ENCODE measurements around the gene NUMA1. TPM values are rescaled to one million over a fixed set of nuclear protein-coding genes. Genes with fewer than 3 reads are reported as not detected.

NUMA1 gene
- total and polyA plus RNA-seq, 9 of the 15 experiments (the other 6 are each of a cell fraction or from before 2014, with no cell fraction given) = 4.1 to 104 (median 51.2) TPM

- Histone ChIP-seq H3K27me3 (ENCODE audit: control insufficient read depth in 2 of 2, insufficient read depth in 2 of 2, low read length in 2 of 2) (no peaks in the 10 kb centered on the region), H3K27ac (ENCODE audit: extremely low read depth, low read depth, low read length) (peak overlapping the region; percentile 86), H3K9ac (ENCODE audit: insufficient read depth in 1 of 2, low read depth in 2 of 2, low read length in 2 of 2) (peak overlapping the region; percentile 82 to 94), H3K36me3 (ENCODE audit: control insufficient read depth, insufficient read depth, low read length) (peaks cover 15% of the 10 kb centered on the region; the same call in 2 of the 3 replicates), H2AFZ (ENCODE audit: low read depth, low read length) (peak overlapping the region; percentile 83), H3K4me2 (ENCODE audit: insufficient read depth, low read length) (peak overlapping the region; percentile 92), H3K9me3 (replicated peaks; ENCODE audit: control insufficient read depth, insufficient read depth, low read depth, low read length) (no peaks in the 10 kb centered on the region), H3K9me1 (ENCODE audit: control insufficient read depth, insufficient read depth, low read length) (no peaks in the 10 kb centered on the region), H3K4me3 (peak overlapping the region; percentile 70), H3K4me1 (replicated peaks in 1 of 2; ENCODE audit: control insufficient read depth in 2 of 2, insufficient read depth in 2 of 2, low read length in 2 of 2) (peaks cover 6 to 20% of the 10 kb centered on the region in 2 experiments; a peak in 3 of 5 replicates), H4K20me1 (replicated peaks; ENCODE audit: control insufficient read depth, insufficient read depth, low read length) (0 out of 2 replicates have a peak, but pooled peaks cover 6% of the 10 kb centered on the region), H3K79me2 (ENCODE audit: control insufficient read depth, insufficient read depth, low read length) (peaks cover 51% of the 10 kb centered on the region)
- BruUV-seq (replicated peaks) = no TSS peak
- ChIA-PET POLR2A (interaction anchor here (0.6 to 2.9 kb wide), 3 partner anchors 20 to 74 kb away, joined by 4 to 10 read pairs (median 4); no protein-coding TSS in a partner anchor), CTCF (ENCODE audit: low intra/inter-chr PET ratio) (no interaction called here)
- ATAC-seq = peak; percentile 53
- 1% methylated on average over 15 of the region's 16 CpGs for WGBS (ENCODE audit: insufficient coverage, low coverage, missing lambda C conversion rate)
- intact Hi-C loops (cut with micrococcal nuclease) (loop anchor here (1.0 to 2.0 kb wide), 3 partner anchors 23 to 39 kb away; partner anchors contain the start of genes ANAPC15 and LAMTOR1), in situ Hi-C loops (cut with MboI) (no loop called here)
- peak in 3 of 4 experiments; percentile 36 to 76 (median 74) for DNase-seq (ENCODE audit: extremely low read depth in 1 of 4, low spot score in 3 of 4)
- FAIRE-seq = no peak
- TF ChIP-seq MAFG (tag; conservative IDR thresholded peaks at IDR 0.05) (peak; percentile 88), TEAD2 (tag; IDR thresholded peaks at IDR 0.05) (no peak), PRPF4 (IDR thresholded peaks at IDR 0.05; ENCODE audit: insufficient read depth, low read depth, low read length, poor library complexity, severe bottlenecking) (no peak), MAFK (IDR thresholded peaks at IDR 0.05; ENCODE audit: low read length) (peak; percentile 81), TAF9B (IDR thresholded peaks at IDR 0.05; ENCODE audit: partially characterized antibody) (no peak), SMARCA5 (IDR thresholded peaks at IDR 0.05) (no peak), ZNF175 (CRISPR knock-in tag; IDR thresholded peaks at IDR 0.05; ENCODE audit: low read depth) (no peak), GATA2 (CRISPR knock-in tag; IDR thresholded peaks at IDR 0.05) (0 out of 2 replicates have a peak, but pooled peaks have one; percentile 16), HCFC1 (IDR thresholded peaks at IDR 0.05; ENCODE audit: low read depth, low read length) (no peak), ZNF316 (IDR thresholded peaks at IDR 0.05) (peak; percentile 97), POLR2A (conservative IDR thresholded peaks at IDR 0.05) (no peak), NBN (IDR thresholded peaks at IDR 0.05; ENCODE audit: low read depth) (no peak), POLR2B (IDR thresholded peaks at IDR 0.05; ENCODE audit: low read depth, partially characterized antibody) (no peak), HLTF (IDR thresholded peaks at IDR 0.05) (0 out of 2 replicates have a peak, but pooled peaks have one; percentile 13), NFE2 (IDR thresholded peaks at IDR 0.05; ENCODE audit: low read depth) (peak; percentile 36), MTA1 (IDR thresholded peaks at IDR 0.05; ENCODE audit: borderline replicate concordance) (no peak), ZNF449 (CRISPR knock-in tag; IDR thresholded peaks at IDR 0.05) (no peak), C11orf30 (IDR thresholded peaks at IDR 0.05; ENCODE audit: low read depth) (peak; percentile 92), ARID1B (IDR thresholded peaks at IDR 0.05) (no peak), HDAC3 (IDR thresholded peaks at IDR 0.05; ENCODE audit: borderline replicate concordance, partially characterized antibody) (peak; percentile 8), HEY1 (CRISPR knock-in tag; IDR thresholded peaks at IDR 0.05; ENCODE audit: borderline replicate concordance) (no peak), SIN3A (IDR thresholded peaks at IDR 0.05; ENCODE audit: borderline replicate concordance in 2 of 2, control insufficient read depth in 1 of 2, low read depth in 2 of 2, low read length in 2 of 2) (peak in 1 of 2 experiments; percentile 23; a peak in 1 of 4 replicates), ARNT (IDR thresholded peaks at IDR 0.05) (peak in 1 of 2 experiments; percentile 13; a peak in 1 of 4 replicates)
These were observed 470 bp downstream of the NUMA1 start for GRCh38 chr11:72079819-72080325.

Measured in K562 (cell line).